Measurements from ENCODE around the gene PTPN7.
A peak's percentile ranks its signal among the peaks of the same experiment; 100 is the strongest.
"Not testable (repeated sequence)": the region's sequence is repeated elsewhere in the genome, so short reads cannot be mapped to it uniquely, and the experiment has no call there.

PTPN7 gene

GRCh38 chr1:202152399-202152798 is 8.0 kb downstream of the PTPN7 start:
- no peak for DNase-seq (ENCODE audit: low read depth, low spot score)

DNA sequence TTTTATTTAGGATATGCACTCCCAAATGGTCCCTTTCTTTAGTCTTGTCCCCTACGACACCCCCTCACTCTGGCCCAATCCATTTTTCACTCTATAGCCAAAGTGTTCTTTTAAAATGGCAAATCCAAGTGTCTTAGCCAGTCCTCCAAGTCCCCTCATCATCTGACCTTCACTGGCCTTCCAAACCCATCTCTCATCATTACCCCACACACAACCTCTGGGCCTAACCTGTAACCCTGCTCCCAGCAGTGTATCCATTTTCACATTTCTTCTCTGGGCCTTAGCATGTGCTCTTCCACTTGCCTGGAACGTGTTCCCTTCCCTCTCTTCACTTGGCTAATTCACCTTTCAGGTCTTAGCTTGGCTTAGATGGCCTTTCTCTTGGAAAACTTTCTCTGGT is 9.4 kb downstream of the PTPN7 start:
- no peak for DNase-seq (ENCODE audit: low read depth, low spot score)

DNA sequence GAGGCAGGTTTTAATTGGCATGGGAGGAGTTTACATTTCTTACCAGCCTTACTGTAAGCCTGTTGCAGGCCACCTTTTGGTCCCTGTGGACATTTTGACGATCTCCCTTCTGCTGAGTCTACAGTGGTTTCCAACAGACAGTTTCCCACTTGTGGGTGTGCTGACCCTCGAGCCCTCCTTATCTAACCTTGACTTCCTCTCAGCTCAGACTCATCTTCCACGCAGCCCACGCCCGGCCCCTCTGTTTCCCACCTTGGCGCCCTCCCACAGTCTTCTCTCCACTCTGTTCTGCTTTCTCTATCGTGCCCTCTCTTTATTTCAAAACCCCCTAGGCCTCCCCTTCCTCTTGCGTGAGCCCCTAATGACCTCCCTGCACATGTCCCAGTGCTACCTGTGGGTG is 9.8 kb downstream of the PTPN7 start:
- DNase-seq (ENCODE audit: low read depth, low spot score) = no peak

DNA sequence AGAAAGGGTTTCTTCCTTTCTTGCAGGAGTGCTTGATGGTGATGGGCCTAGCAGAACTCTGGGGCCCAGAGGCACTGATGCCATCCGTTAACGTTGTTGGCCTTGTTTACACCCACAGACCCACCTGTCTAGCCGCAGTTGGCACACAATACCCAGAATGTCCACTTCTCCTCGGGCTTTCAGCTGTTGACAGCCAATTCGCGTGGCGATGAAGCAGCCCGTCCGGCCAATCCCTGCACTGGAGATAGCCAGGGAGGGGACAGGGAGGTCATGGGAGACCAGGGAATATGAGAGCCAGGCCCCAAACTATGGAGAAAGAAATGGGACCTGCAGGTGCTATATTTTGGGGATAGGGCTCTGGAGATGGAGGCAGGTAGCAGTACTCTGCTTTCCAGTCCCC is 10.2 kb downstream of the PTPN7 start:
- DNase-seq (ENCODE audit: low read depth, low spot score) = no peak

DNA sequence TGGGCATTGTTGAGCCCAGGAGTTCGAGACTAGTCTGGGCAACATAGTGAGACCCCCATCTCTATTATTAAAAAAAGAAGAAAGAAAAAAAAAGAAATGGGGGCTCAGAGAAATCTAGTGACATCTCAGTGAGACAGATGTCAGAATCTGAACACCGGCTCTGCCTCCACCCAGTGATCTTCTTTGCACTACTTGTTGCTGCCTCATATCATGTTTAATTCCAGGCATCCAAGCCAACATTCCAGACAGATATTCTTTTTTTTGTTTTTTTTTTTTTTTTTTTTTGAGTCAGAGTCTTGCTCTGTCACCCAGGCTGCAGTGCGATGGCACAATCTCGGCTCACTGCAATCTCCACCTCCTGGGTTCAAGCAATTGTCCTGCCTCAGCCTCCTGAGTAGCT is 10.8 kb downstream of the PTPN7 start:
- DNase-seq (ENCODE audit: low read depth, low spot score) = no peak

- DNase-seq (ENCODE audit: low read depth, low spot score) = no peak
Measured at GRCh38 chr1:202148391-202148790, 12.0 kb downstream of the PTPN7 start.

DNA sequence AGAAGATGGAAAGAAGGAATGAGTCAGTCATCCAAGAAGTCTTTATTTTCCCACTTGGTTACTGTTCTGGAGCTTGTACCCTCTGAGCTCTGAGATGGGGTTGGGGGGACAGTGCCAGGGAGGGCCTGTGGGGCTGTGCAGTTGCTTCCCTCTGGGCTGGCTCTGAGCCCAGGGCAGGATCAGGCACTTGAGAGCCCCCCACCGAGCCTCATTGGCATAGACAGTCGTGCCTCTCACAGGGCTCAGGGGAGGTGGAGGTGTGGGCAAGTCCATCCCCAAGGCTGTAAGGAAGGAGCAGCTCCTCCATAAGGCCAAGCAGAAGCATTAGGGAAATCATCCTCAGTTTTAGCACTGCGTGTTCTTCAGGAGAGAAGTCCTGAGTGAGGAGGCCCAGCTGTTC is 13.4 kb downstream of the PTPN7 start:
- no peak for DNase-seq (ENCODE audit: low read depth, low spot score)

- no peak for DNase-seq (ENCODE audit: low read depth, low spot score)
Measured at GRCh38 chr1:202146279-202146678, 14.1 kb downstream of the PTPN7 start.

GRCh38 chr1:202145744-202146140 is 14.7 kb downstream of the PTPN7 start:
- DNase-seq (ENCODE audit: low read depth, low spot score) = not testable (repeated sequence)

DNA sequence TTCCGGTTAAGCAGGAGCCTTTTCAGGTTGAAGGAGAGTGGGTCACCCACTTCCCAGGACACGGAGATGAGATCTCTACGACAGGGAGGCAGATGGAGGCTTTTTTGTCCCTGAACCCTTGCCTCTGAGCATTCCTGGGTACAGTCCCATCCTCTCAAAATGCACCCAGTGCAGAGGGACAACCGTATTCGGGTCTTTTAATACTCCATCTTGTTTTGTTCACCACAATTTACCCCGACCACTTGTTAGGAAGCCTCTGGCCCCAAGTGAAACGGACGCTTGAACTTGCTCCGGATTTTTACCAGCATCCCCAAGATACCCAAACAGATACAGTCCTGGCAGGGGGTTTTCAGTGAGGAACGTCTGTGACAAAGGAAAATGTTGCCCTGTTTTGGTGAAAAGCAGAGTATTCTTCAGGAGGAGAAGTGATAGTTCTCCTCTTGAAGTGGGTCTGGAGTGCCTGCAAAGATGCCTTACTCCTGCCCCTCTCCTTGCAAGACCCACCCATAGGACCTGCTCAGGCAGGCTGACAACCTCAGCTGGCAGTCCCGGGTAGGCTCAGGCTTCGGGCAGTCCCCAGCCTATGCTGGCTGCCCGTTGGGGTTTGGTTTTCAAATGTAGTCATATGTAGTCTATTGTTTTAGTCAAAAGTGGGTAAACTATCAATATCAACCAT is 15.2 kb downstream of the PTPN7 start:
- no peak for DNase-seq (ENCODE audit: low read depth, low spot score)

DNA sequence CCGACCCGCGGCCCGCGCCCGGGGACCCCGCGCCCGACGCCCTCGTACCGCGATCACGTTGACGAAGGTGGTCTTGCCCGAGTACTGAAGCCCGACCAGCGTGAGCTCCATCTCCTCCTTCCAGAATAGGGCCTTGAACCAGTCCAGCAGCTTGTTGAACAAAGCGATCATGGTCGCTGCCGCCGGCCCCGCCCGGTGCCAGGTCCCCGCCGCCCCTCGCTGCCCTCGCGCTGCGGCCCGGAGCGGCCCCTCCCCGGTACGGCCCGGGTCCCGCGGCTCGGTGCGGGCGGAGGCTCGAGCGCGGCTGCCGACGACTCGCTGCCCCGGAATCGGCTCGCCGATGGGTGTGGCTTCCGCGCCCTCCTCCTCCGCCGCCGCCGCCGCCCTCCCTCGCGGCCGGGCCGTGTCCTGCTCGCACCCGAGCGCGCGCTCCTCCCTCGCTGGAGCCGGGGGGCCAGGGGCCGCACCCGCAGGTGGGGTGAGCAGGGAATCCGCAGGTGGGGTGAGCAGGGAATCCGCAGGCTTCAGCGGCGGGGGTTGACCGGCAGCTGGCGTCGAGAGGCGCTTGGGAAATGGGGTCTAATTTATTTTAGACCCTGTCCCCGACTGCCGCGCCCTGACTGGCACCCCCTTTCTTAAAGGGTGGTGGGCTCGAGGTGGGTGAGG is 15.9 kb downstream of the PTPN7 start, which contains the start of gene ARL8A:
TSS of gene ARL8A (minus strand) at position 336 of the 666 bp plus-strand sequence. CDS start at position 171, 165 bp downstream.
- peak; percentile 41 for DNase-seq (ENCODE audit: low read depth, low spot score)

GRCh38 chr1:202143768-202144401 is 16.5 kb downstream of the PTPN7 start:
- DNase-seq (ENCODE audit: low read depth, low spot score) = no peak

DNA sequence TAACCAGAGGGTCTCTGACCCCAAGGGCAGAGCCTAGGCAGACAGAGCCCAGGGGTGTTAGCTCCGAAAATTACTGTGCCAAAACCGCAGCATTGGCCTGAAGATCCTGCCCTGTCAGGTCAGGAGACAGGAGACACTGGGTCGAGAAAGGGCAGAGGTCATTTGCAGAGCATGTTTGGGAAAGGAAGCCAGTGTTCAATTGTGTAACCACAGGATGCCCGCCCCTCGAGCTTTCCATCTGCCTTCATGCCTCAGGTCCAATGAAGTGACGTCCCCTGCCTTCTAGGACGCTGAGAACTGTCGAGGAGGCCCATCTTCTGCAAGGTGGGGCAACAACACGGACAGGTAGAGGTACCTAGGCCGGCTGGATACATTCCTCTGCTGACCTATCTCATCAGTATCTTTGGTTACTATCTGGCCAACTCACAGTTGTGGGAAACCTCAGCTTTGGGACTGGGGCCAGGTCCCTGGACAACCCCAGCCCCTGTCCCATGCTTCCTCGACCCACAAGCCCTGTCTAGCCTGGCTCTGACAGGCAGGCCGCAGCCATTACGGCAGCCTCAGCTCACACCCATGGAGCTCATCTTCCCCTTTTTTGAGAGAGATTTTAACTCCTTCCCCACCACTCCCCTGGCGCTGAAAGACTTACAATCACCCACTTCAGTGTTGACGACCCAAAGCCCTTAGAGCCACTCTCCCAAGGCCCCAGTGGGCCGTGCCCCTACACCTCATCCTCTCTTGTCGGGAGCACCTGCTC is 17.2 kb downstream of the PTPN7 start:
- DNase-seq (ENCODE audit: low read depth, low spot score) = no peak

- DNase-seq (ENCODE audit: low read depth, low spot score) = not testable (repeated sequence)
Measured at GRCh38 chr1:202141468-202141867, 18.9 kb downstream of the PTPN7 start.

- DNase-seq (ENCODE audit: low read depth, low spot score) = no peak
Measured at GRCh38 chr1:202140833-202141232, 19.6 kb downstream of the PTPN7 start.

DNA sequence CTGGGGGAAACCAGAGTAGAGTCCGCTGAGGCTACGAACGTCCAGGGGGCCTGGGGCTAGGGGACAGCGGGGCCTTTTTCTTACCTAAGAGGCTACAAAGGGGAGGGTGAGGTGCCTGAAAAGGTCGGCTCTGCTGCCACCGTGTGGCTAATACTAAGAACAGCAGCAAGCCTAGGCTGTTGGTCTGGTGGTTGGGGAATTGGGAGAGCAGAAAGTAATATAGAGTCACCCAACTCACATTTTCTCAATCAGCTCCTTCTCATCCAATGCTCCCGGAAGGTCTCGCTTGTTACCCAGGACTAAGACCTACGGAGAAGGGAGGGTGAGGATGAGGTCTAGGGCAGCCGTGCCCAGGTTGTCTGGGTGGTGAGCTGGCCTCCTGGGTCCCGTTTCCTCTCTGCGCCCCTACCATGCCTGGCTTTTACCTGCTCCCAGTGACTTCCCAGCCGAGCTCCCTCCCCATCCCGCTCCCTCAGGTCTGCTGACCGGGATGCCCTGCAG is 25.1 kb downstream of the PTPN7 start:
- no peak for DNase-seq (ENCODE audit: low read depth, low spot score)

GRCh38 chr1:202134645-202135172 is 25.7 kb downstream of the PTPN7 start:
- DNase-seq (ENCODE audit: low read depth, low spot score) = no peak

DNA sequence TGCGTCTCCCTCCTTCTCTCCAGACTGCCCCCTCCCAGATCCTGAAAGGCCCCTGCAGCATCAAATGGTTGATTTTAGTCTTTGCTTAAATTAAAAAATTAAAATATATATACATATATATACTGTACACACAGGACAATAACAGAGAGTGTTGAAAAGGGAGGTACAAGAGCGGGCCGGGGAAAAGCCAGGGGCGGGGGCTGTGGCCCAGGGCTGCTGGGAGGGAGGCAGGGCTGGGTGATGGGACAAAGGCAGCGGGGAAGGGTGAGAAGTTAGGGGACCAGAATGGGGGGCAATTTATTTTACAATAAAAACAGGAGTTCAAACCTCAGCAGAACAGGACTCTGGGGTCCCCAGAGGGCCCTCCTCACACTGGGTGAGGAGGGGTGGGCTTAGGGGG is 26.4 kb downstream of the PTPN7 start:
- DNase-seq (ENCODE audit: low read depth, low spot score) = no peak

DNA sequence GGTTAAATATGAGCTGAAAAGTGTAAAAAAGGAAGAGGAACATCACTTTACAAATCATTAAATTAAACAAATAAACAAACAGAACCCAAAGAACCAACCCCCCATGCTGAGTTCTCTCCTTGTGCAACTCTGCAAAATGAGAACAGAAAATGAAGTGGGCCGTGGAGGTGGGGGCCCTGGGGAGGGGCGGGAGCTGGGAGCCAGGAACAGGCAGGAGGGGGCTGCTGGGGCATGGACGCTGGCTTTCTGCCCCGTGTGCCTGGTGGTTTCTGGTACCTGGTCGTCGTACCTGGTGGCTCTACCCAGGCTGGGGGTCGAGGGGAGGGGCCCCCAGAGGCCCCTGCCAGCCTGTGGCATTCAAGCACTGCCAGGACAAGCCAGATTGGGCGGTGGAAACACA is 26.9 kb downstream of the PTPN7 start:
- DNase-seq (ENCODE audit: low read depth, low spot score) = no peak

DNA sequence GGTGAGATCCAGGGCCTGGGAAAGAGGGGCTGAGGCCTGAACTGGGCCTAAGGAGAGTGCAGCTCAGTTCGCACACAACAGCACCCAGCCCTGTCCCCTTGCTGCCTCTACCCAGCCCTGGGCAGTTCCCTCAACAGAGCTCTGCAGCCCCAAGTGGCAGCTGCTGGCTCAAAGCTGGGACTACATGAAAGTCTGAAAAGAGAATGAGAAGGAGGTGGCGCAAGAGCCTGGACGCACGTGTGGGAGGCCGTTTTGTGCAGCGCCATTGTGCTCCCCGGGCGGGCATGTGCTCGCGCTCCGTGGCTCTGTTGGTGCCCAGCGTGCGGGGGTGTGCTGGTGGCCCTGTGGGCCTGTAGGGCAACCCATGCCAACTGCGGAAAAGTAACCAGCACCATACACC is 27.4 kb downstream of the PTPN7 start:
- no peak for DNase-seq (ENCODE audit: low read depth, low spot score)

- no peak for DNase-seq (ENCODE audit: low read depth, low spot score)
Measured at GRCh38 chr1:202131956-202132821, 28.2 kb downstream of the PTPN7 start.
